ENCODE measurements around the gene OLFML1.

GRCh38 chr11:7551571-7551970 is 66.3 kb downstream of the OLFML1 start:
- no peak for TF ChIP-seq CTCF (IDR thresholded peaks at IDR 0.05 in 8 of 11, conservative IDR thresholded peaks at IDR 0.05 in 3 of 11)
- TF ChIP-seq POLR2A (IDR thresholded peaks at IDR 0.05) = no peak
